HepG2 (cell line): ENCODE results near the gene FAM9C.

Source experiments
- EED ChIP-seq: sonication (generic); formaldehyde crosslinking; IDR thresholded peaks from 2 replicates; pipeline ENCODE4 v1.5.0; 2020; ENCODE audit warnings: mild to moderate bottlenecking, missing genetic modification reagents
- EP300 ChIP-seq, 3 experiments: sonication (generic) in 1 of 3; formaldehyde crosslinking in 1 of 3; IDR thresholded peaks; 2 replicates each; pipeline versions ENCODE4 v1.5.1 to v1.6.1; 2011 to 2020; ENCODE audit warnings: low read depth in 2 of 3, low read length in 2 of 3, borderline replicate concordance in 1 of 3, improper control_type of control experiment in 1 of 3, mild to moderate bottlenecking in 1 of 3, missing genetic modification reagents in 1 of 3, moderate library complexity in 1 of 3
- GATAD1 ChIP-seq: IDR thresholded peaks from 2 replicates; pipeline ENCODE4 v1.6.1; 2016; ENCODE audit warnings: missing genetic modification reagents, missing compliant biosample characterization
- HIC2 ChIP-seq: sonication (generic); formaldehyde crosslinking; IDR thresholded peaks from 2 replicates; pipeline ENCODE4 v1.9.0; 2022; ENCODE audit warnings: low read depth, missing genetic modification reagents
- HOXA5 ChIP-seq: sonication (generic); formaldehyde crosslinking; IDR thresholded peaks from 2 replicates; pipeline ENCODE4 v1.4.0; 2020; ENCODE audit warnings: missing genetic modification reagents
- MAFF ChIP-seq: IDR thresholded peaks from 2 replicates; pipeline ENCODE4 v1.6.1; 2011; ENCODE audit warnings: low read depth, low read length, improper control_type of control experiment
- NCOA1 ChIP-seq: sonication (generic); formaldehyde crosslinking; IDR thresholded peaks from 2 replicates; pipeline ENCODE4 v1.9.0; 2021; ENCODE audit warnings: missing genetic modification reagents
- POLR2AphosphoS5 ChIP-seq: IDR thresholded peaks from 2 replicates; pipeline ENCODE4 v1.6.1; 2012; ENCODE audit warnings: low read depth, low read length
- REPIN1 ChIP-seq: sonication (generic); formaldehyde crosslinking; IDR thresholded peaks from 2 replicates; pipeline ENCODE4 v1.8.0; 2022; ENCODE audit warnings: missing genetic modification reagents, low read depth, mild to moderate bottlenecking, borderline replicate concordance
- RFX5 ChIP-seq: IDR thresholded peaks from 2 replicates; pipeline ENCODE4 v1.6.1; 2011; ENCODE audit warnings: low read depth, low read length, improper control_type of control experiment
- U2AF2 ChIP-seq: fragments of 200-400 bp; formaldehyde crosslinking; IDR thresholded peaks from 2 replicates; pipeline ENCODE4 v1.6.1; 2017; ENCODE audit warnings: low read depth, mild to moderate bottlenecking, low read length

GRCh38 chrX:13036896-13037295, 7.5 kb downstream of the FAM9C start:
- no peak for TF ChIP-seq HIC2 (CRISPR knock-in tag)
- TF ChIP-seq REPIN1 (CRISPR knock-in tag) = no peak
- TF ChIP-seq POLR2AphosphoS5 = no peak
- no peak for TF ChIP-seq U2AF2
- no peak for TF ChIP-seq MAFF
- no peak for TF ChIP-seq GATAD1 (CRISPR knock-in tag)
- no peak for TF ChIP-seq RFX5
- no peak for TF ChIP-seq EP300 (IDR thresholded peaks at IDR 0.05; ENCODE audit: low read depth in 2 of 2, low read length in 2 of 2)
- no peak for TF ChIP-seq EP300 (CRISPR knock-in tag; IDR thresholded peaks at IDR 0.05; ENCODE audit: borderline replicate concordance)
- no peak for TF ChIP-seq NCOA1 (CRISPR knock-in tag)
- no peak for TF ChIP-seq HOXA5 (CRISPR knock-in tag)
- TF ChIP-seq EED = no peak
